H1 (cell line): ENCODE results near the gene WWC1. TPM values are rescaled to one million over a fixed set of nuclear protein-coding genes. Genes with fewer than 3 reads are reported as not detected.

Experiments
- ATF2 ChIP-seq: IDR thresholded peaks from 2 replicates; pipeline ENCODE4 v1.6.1; 2012; ENCODE audit warnings: low read length, inconsistent platforms
- KDM5A ChIP-seq: fragments of 200-600 bp; IDR thresholded peaks from 2 replicates; pipeline ENCODE4 v1.7.1; 2012; ENCODE audit warnings: mild to moderate bottlenecking, low read length, inconsistent platforms, mixed read lengths
- NANOG ChIP-seq: IDR thresholded peaks from 2 replicates; pipeline ENCODE4 v1.6.1; 2011; ENCODE audit warnings: low read length, low read depth, mild to moderate bottlenecking, inconsistent platforms; ENCODE audit not compliant: insufficient read depth, poor library complexity, severe bottlenecking
- POLR2A ChIP-seq, 2 experiments: IDR thresholded peaks; 1 replicate in 1 of 2; 2 replicates in 1 of 2; pipeline ENCODE4 v1.6.1; 2011; ENCODE audit warnings: low read depth in 2 of 2, low read length in 2 of 2, mild to moderate bottlenecking in 2 of 2; ENCODE audit errors: control extremely low read depth in 1 of 2
- POLR2AphosphoS5 ChIP-seq: IDR thresholded peaks from 2 replicates; pipeline ENCODE4 v1.6.1; 2011; ENCODE audit warnings: low read depth, low read length
- RBBP5 ChIP-seq: IDR thresholded peaks from 2 replicates; pipeline ENCODE4 v1.7.1; 2012; ENCODE audit warnings: low read depth, mild to moderate bottlenecking, inconsistent platforms, low read length, moderate library complexity, borderline replicate concordance
- TCF12 ChIP-seq: IDR thresholded peaks from 2 replicates; pipeline ENCODE4 v1.6.1; 2011; ENCODE audit warnings: low read depth, mild to moderate bottlenecking, low read length
- polyA plus RNA-seq, 7 experiments: library from polyadenylated mRNA; depleted of rRNA in 3 of 7; stranded (reverse) in 5 of 7; unstranded in 2 of 7; fragments of >200 nt in 5 of 7; fragments of 200-250 nt in 2 of 7; gene quantifications; 1 replicate in 5 of 7; 2 replicates in 1 of 7; 4 replicates in 1 of 7; pipeline versions ENCODE4 v1.2.1 to v1.2.3, GENCODE V29; 2011 to 2013; ENCODE audit warnings: missing spikeins in 2 of 7, mixed read lengths in 2 of 7
- total RNA-seq: library from RNA; stranded (reverse); fragmentation: NEBNext Ultra II Directional; extraction: Animal tissue kit (Norgen Biotek cat#: 25700); gene quantifications from 2 replicates; pipeline ENCODE4 v1.2.1, GENCODE V29; 2021

Gene WWC1
- total and polyA plus RNA-seq, 2 of the 8 experiments (the other 6 are each of a cell fraction or from before 2014, with no cell fraction given): 16.4 to 41.1 TPM

GRCh38 chr5:168316139-168316578 is 24.7 kb downstream of the WWC1 start (continued):
- TF ChIP-seq ATF2: no peak
- no peak for TF ChIP-seq RBBP5
- TF ChIP-seq NANOG: no peak
- no peak for TF ChIP-seq TCF12
- no peak for TF ChIP-seq KDM5A
- no peak for TF ChIP-seq POLR2A (IDR thresholded peaks at IDR 0.05; ENCODE audit: control extremely low read depth in 1 of 2, low read depth in 2 of 2, low read length in 2 of 2)
- TF ChIP-seq POLR2AphosphoS5: no peak
